CD4-positive, alpha-beta T cell treated with Interleukin-4 for 4 hours (primary cell): Measurements from ENCODE around the gene TRIM33.
"Not testable (repeated sequence)": the region's sequence is repeated elsewhere in the genome, so short reads cannot be mapped to it uniquely, and the experiment has no call there.

Source experiments
- DNase-seq: peaks from one replicate; pipeline ENCODE4 v3.0.0-alpha.2; 2020

The TRIM33 gene

DNA sequence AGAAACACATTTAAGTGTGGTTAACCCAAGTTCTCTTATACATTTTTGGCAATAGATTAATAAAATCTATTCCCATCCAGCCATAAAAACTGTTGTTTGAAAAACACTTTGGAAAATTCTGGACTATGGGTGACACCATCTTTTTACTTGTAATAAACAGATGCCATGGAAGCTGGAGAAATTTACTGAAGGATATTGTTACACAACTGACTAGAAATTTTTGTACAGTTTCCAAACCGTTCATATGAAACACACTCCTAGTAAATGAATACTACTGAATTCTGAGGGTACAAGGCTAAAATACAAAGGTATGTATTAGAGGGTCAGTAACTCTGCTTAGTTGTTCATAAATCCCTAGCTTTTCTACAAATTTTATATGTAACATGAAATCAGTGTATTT, 48.7 kb downstream of the TRIM33 start:
- no peak for DNase-seq

DNA sequence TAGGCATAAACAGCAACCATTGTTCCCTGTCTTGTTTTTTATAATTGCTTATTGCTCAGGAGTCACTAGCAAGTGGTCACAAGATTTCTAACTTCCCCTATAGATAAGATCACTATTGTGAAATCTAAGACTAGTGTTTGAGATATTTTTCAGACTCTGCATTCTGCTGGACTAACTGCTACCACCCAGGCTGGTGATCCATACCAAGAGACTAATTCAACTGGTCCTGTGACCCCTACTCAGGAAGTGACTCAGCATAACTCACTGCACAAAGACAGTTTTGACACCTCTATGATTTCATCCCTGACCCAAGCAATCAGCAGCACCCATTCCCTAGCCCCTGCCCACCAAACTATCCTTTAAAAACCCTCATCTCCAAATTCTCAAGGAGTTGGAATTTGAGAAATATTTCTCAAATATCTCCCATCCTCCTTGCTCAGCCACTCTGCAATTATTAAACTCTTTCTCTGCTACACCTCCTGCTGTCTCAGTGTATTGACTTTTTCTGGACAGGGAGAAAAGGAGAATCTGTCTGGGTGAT, 52.7 kb downstream of the TRIM33 start:
- DNase-seq, result no peak

DNA sequence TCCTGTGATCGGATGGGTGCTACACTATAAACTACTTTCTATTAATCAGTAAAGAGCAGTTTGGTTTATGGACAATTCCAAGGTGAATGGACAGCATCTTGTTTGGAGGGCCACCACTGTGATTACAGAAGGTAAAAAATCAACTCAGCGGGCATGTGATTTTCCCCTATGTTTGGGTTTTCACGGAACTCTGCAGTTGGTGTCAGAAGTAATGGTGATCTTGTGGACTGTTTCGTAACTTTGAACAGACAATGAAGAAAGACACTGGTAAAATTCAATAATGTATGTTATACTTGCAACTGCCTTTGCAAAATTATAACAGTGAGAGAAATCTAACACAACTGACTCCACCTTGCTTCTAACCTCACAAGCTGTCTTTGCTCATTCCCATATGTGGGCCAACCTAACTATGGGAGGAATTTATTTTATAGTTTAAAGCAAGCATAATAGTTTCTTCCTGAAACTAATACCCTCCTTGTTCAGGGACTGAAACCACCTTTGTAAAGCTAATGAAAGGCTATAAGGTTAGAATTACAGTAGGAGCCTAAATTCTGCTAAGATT, 53.2 kb downstream of the TRIM33 start:
- no peak for DNase-seq

DNA sequence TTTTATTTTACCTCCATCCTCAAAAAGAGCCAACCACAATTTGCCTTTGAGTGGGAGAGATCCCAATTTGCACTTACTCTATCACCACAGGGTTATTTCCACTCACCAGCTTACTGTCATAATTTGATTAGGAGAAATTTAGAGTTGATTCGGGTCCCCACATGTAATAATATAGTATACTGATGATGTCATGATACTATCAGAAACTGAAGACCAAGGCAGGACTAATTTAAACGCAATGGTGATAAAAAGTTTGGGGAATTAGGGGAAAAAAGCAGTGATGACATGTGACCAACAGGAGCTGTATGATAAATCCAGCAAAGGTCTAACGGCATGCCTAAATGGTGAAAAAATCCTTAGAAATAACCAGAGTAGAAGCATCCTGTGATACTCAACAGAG, 54.4 kb downstream of the TRIM33 start:
- no peak for DNase-seq

DNA sequence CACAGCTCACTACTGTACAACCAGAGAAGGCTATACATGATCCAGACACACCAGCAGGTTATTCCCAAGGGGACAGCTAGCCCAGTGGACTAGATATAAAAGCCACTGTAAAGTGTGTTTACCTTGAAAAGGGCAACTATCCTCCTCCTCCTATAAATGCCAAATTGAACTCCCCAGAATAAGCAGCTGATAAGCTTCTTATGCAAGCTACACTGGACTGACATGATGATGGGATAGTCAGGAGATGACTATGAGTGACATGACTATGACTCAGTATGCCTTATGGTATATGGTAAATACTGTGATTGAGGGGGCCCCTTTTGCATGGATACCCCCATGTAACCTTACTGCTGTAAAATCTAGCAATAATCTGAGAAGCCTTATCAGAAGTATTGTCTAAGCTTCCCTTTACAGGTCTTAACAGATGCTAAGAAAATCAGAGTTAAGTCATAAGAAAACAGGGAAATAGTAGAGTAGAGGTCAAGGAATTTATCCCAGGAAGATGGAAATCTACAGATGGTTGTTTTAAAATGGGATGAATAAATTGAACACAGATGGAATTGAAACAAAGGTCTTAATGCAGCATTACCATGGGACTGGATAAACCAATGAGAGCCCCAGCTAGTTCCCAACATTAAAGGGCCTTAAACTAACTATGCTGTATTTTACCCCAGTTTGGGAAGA, 55.8 kb downstream of the TRIM33 start:
- no peak for DNase-seq

DNA sequence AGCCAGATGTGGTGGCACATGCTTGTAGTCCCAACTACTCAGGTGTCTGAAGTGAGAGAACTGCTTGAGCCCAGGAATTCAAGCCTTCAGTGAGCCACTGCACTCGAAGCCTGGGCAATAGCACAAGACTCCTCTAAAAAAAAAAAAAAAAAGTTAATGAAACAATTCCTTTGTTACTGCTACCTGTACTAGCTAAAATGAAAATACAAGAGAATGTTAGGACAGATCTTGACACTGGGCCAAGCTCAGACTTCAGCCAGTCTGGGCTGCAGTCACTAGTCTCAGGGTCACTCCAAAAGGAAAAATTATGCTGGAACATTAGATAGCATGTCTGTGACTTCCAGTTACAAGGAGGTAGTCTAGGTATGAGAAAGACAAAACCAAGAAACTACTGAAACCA, 56.5 kb downstream of the TRIM33 start:
- no peak for DNase-seq

DNA sequence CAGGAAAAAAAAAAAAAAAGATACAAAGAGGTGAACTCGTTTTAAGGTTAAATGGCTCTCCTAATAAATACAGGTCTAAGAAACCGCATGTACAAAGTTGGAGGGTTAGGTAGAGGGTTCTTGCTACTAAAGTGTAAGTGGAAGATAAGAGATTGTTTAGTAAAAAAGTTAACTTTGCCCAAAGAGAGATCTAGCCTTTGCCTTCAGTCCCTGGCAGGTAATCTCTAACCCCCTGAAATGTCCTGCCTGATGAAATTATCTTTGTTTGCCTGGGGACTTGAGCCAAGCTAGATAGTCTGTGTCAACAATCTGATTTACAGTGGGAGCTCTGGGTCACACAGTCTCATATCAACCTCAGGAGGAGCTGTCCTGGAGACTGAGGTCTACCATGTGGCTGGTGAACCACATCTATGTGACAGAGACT, 57.6 kb downstream of the TRIM33 start:
- DNase-seq, result no peak

DNA sequence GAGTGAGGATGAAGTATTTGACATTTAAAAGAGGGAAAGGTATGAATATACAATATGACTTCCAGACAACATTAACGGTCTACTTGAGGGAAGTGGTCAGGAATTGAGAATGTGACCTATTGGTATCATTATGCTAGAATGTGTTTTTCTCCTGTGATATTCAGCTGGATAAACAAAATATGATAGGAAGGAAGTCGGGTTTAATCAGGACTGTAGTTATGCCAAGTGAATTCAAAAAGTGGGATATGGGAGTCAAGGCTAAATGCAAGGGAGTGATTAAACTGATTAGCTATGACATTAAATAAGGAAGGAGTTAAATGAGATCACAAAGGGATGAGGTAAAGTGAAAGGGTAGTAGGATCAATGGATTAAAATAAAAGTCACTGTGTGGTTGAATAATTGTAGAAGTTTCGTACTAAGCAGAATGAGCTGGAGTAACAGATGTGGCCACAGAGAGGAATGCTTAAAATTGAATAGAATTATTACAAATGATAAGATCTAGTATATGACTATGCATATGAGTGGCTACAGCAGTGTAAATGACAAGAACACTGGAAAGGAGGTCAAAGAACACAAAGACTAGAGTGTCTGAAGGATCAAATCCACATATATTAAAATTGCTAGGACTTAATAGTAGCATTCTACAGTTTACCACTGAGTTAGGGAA, 62.5 kb downstream of the TRIM33 start:
- no peak for DNase-seq

DNA sequence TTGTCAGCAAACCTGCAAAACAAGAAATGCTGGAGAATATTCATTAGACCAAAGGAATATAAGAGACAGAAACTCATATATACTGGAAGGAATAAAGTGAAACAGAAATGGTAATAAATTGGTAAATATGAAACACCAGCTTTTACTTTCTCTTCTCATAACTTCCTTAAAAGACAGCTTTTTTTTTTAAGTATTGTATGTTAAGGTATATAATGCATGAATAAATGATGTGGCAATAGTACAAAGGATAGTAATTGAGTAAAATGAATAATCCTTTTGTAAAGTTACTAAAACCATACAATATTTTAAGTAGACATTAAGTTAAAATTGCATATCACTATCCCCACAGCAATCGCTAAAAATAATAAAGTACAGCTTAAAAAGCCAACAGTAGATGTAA, 64.8 kb downstream of the TRIM33 start:
- no peak for DNase-seq

DNA sequence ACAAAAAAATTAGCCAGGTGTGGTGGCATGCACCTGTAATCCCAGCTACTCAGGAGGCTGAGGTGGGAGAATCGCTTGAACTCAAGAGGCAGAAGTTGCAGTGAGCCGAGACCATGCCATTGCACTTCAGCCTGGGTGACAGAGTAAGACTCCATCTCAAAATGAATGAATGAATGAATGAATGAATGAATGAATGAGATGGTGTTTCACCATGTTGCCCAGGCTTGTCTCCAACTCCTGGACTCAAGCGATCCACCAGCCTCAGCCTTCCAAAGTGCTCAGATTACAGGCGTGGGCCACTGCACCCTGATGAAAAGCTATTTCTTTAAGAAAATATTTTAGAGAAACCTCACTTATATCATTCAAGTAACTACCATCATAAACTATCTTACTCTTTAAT, 67.8 kb downstream of the TRIM33 start:
- not testable (repeated sequence) for DNase-seq

DNA sequence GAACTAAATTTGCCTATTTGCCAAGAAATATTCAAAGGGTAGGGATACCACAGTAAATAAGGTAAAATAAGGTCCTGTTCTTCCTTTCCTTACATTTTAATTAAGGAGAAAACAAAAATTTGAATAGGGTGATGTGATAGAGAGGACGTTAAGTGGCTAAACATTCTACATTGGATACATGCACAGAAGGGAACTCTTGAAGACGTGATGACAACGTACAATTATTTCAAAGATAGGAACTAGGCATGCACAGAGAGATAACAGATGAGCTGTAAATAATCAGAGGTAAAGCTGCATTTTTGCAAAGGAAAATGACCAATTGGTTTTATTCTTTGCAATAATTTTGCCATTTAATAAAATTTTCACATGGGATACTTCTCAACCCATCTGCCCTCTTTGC, 69.7 kb downstream of the TRIM33 start:
- DNase-seq, result no peak

DNA sequence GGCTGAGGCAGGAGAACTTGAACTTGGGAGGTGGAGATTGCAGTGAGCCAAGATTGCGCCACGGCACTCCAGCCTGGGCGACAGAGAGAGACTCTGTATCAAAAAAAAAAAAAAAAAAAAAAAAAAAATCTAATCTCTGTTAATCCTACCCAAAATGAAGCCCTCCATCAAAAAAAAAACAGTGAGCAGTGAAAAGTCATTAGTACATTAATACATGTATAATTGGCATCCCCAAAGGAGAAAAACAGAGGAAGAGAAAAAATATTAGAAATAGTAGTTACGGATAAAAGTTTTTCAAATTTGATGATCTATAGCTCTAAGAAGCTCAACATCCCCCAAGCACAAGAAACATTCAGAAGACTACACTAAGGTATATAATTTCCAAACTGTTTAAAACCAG, 71.6 kb downstream of the TRIM33 start:
- no peak for DNase-seq

DNA sequence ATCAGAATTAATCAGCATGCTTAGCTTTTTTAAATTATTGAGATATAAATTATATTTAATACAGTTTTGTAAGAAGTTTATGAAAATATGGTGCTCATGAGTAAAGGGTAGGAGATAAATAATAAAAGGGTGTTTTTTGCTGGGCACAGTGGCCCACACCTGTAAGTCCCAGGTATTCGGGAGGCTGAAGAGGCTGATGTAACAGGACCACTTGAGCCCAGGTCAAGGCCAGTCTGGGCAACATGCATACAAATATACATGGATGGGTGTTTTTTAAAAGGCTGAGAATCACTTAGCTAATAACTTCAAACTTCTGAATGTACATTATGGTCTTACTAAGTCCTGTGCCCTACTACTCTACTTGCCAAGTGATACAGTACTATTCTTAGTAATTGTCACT, 73.2 kb downstream of the TRIM33 start:
- no peak for DNase-seq

DNA sequence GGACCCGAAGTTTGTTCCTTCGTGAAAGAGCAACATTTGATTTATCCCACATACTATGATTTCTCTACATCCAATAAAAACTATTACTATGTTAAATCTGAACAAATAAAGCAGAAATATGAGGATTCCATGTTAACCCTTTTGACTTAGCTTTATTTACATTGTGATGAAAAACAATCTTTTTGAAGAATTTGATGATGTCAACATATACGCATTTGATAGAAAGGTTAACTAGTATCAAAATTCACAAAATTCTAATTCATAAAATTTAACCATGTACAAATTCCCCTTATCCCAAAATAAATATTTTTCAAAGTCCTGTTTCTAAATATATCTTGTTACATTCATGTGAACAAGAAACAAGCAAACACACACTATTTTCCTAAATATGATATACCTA, 74.2 kb downstream of the TRIM33 start:
- no peak for DNase-seq

DNA sequence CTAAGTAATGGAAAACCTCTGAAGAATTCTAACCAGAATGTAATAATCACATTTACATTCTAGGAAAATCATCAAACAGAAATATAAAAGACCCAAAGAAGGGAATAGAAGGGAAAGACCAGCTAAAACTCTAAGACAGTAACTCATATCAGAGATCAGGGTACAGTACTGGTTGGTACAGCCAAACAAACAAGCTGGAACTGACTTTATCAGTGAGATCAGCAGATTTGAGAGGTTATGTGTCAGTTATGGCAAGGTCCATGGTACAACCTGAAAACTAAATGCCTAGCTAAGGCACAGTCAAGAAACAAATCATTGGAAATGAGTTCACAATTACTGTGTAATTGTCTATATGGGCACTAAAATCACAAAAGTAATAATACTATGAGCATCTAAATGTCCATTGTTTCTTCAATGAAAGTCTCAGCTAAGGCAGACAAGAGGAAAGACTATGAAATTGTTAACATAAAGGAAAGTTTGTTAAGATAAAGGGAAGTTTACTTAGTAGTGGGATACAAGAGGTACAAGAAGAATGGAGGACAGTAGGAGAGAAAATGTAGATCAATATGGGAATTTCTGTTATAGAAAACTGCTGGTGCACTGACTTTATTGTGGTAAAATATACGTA, 75.8 kb downstream of the TRIM33 start:
- no peak for DNase-seq

DNA sequence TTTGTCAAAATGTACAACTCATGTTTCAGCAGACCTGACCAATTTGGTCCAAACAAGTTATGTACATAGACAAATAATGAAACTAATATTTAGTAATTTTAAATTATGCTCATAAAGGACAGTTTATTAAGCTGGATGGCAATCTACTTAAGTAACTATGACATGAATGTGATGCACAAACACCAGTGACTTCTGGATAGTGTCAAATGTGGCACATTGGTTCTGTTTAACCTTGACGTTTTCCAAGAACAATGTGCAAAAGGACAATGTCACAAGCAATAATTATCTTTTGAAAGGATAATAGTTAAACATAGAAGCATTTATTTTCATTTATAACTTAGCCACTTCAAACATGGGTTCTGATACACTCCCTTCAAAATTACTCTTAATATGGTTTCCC, 80.0 kb downstream of the TRIM33 start:
- DNase-seq, result no peak

DNA sequence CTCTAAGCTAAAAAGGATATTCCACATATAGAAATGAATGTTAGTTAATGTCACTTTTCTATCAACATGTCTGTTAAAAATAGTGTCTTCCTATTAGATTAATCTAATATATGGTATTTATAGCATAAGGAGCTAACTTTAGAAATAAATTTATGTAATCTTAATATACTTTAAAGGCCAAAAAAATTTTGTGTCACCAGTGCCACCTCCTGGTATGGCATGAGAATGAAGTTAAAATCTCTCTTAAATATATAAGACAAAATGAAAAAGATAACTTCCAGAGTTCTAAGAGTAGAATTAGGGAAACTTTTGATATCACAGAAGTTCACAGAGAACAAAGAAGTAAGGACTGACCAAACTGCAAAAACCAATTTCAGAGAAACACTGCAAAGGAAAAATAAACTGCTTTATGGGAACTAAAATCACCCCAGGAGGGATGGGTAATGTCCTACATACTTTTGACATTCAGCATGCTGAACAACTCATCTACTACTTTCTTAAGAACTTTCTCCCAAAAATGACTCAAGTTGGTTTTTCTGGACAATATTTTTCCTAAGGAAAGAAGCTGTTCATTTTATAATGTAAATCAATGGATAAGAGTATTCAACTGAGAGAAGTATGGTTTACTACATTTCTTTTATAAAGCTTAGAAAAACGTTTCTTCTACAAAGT, 82.8 kb downstream of the TRIM33 start:
- peak; percentile 29 for DNase-seq

DNA sequence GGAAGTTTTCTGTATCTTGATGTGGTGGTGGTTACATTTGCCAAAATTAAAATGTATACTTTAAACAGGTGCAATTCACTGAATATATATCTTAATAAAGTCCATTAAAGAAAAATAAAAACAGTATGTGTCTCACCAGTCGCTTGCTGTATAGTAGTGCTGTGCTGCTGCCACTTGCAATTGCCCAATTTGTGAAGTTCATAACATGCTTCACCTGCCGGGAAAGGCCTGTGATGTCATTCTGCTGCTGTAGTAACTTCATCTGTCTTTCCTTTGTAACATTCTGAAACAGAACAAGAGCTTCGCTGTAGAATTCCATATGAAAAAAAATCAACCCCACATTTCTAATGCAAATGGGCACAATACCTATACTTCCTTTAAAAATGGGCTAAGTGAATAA, 83.4 kb downstream of the TRIM33 start:
- DNase-seq, result no peak

DNA sequence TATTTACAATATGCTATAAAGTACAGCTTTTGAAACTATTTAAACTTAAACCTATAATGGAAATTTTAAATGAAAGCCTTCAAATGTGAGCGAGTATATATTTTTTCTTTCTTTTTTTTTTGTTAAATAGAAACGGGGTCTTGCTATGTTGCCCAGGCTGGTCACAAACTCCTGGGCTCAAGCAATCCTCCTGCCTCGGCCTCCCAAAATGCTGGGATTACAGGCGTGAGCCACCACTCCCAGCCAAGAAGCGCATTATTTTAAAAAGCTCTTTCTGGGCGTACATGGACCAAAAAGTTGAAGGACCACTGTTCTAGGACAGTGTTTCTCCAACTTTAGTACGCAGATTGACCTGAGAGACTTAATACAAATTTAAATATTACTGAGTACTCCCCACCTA, 87.5 kb downstream of the TRIM33 start:
- DNase-seq, result no peak

DNA sequence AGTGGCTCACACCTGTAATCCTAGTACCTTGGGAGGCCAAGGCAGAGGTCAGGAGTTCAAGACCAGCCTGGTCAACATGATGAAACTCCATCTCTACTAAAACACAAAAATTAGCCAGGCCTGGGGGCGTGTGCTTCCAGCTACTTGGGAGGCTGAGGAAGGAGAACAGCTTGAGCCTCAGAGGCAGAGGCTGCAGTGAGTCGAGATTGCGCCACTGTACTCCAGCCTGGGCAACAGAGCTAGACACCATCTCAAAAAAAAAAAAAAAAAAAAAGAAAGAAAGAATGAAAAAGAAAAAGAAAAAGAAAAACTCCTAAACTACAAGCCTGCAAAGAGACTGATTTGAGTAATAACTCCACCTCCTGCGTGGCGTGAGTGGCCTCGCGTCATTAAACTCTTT, 92.1 kb downstream of the TRIM33 start:
- not testable (repeated sequence) for DNase-seq

DNA sequence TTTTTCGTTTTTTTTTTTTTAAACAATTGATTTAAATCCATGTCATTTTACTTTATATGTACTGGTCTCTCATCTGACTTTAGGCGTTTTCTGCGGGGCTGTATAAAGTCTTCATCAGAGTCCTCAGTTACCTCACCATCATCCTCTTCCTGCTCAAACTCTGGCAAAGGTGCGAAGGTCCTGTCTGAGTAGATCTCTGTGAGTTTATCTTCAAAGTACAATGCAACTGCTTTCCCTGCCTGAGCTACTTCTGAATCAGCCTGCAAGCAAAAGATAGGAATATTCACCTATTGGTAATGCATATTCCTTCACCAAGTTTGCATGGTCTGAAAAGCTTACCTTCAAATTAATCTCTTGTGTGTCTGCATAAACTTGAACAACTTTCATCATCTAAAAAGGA, 113.4 kb downstream of the TRIM33 start:
- DNase-seq, result no peak

DNA sequence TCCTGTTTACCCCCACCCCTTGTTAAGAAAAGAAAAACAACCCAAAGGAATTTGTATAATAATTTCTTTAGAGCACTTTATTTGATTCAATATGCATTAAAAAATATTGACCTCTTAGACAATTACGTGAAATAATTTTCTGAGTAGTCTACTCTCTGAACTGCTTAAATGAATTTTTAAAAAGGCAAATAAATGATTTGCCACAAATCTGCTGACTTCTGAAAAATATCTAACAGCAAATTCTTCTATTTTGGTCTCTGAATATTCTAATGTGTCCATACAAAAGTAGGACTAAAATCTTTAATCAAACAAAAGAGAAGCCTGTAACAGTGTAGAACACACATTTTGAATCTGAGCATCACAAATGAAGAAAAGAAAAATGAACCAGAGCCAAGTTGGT, 115.1 kb downstream of the TRIM33 start:
- DNase-seq, result no peak

DNA sequence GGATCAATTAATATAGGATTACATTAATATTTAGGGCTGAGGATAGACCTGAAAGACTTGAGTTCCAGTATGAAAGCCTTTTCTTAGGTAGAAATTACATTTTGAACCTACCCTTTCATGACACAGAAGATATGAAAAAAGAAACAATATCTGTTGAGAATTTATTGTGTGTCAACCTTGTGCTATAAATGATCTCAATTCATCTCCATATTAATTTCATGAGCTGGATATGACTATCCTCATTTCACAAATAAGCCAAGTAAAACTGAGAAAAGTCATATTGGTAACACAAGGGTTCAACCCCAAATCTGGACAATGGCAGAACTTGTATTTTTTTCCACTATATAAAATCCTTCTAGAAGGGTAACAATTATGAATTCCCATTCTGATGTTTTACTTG, 120.0 kb downstream of the TRIM33 start:
- DNase-seq, result no peak
